ENCODE results near the gene GALNS.

The GALNS gene

GRCh38 chr16:88816736-88817535, 39.8 kb downstream of the GALNS start:
- Mint-ChIP-seq H3K9me3 (no peaks in the 10 kb centered on the region), H3K4me1 (peaks cover 3% of the 10 kb centered on the region), H3K27me3 (no peaks in the 10 kb centered on the region), H3K27ac (no peak overlapping the region), H3K36me3 (peaks cover 3% of the 10 kb centered on the region), H3K4me3 (no peak overlapping the region)
- no peak for ATAC-seq

- Mint-ChIP-seq H3K27ac (no peak overlapping the region), H3K9me3 (no peaks in the 10 kb centered on the region), H3K27me3 (no peaks in the 10 kb centered on the region), H3K36me3 (no peaks in the 10 kb centered on the region), H3K4me1 (peaks cover 9% of the 10 kb centered on the region), H3K4me3 (no peak overlapping the region)
- peak; percentile 29 for ATAC-seq
These were observed 40.7 kb downstream of the GALNS start for GRCh38 chr16:88815901-88816589.

GRCh38 chr16:88815227-88815626, 41.5 kb downstream of the GALNS start:
- Mint-ChIP-seq H3K27ac (no peak overlapping the region), H3K27me3 (no peaks in the 10 kb centered on the region), H3K9me3 (no peaks in the 10 kb centered on the region), H3K36me3 (no peaks in the 10 kb centered on the region), H3K4me1 (peaks cover 17% of the 10 kb centered on the region), H3K4me3 (no peak overlapping the region)
- ATAC-seq, result no peak

GRCh38 chr16:88814144-88814502, 42.6 kb downstream of the GALNS start:
- Mint-ChIP-seq H3K4me3 (no peak overlapping the region), H3K4me1 (peaks cover 28% of the 10 kb centered on the region), H3K9me3 (no peaks in the 10 kb centered on the region), H3K27ac (no peak overlapping the region), H3K36me3 (peaks cover 5% of the 10 kb centered on the region), H3K27me3 (no peaks in the 10 kb centered on the region)
- ATAC-seq, result no peak

GRCh38 chr16:88813269-88814143, 43.2 kb downstream of the GALNS start:
- Mint-ChIP-seq H3K4me3 (no peak overlapping the region), H3K36me3 (peaks cover 9% of the 10 kb centered on the region), H3K27ac (no peak overlapping the region), H3K4me1 (peaks cover 30% of the 10 kb centered on the region), H3K27me3 (no peaks in the 10 kb centered on the region), H3K9me3 (no peaks in the 10 kb centered on the region)
- ATAC-seq, result no peak

GRCh38 chr16:88812513-88813268, 44.1 kb downstream of the GALNS start:
- Mint-ChIP-seq H3K9me3 (no peaks in the 10 kb centered on the region), H3K4me1 (peaks cover 32% of the 10 kb centered on the region), H3K27ac (peak overlapping the region; percentile 95), H3K27me3 (no peaks in the 10 kb centered on the region), H3K4me3 (peak overlapping the region; percentile 95), H3K36me3 (peaks cover 9% of the 10 kb centered on the region)
- ATAC-seq, result no peak

GRCh38 chr16:88811769-88812512, 44.8 kb downstream of the GALNS start, which contains the start of gene APRT:
TSS of gene APRT (minus strand) at chr16:88811928. CDS start at chr16:88811899, 29 bp downstream.
- H3K4me3 Mint-ChIP-seq, result peak within 1 kb of the TSS; percentile 95
- H3K9me3 Mint-ChIP-seq, result no peaks in the 10 kb centered on the region
- H3K4me1 Mint-ChIP-seq, result peaks cover 38% of the 10 kb centered on the region
- H3K27me3 Mint-ChIP-seq, result no peaks in the 10 kb centered on the region
- peak; percentile 90 for ATAC-seq
- H3K36me3 Mint-ChIP-seq, result peaks cover 9% of the 10 kb centered on the region
- H3K27ac Mint-ChIP-seq, result peak within 1 kb of the TSS; percentile 95

- no peaks in the 10 kb centered on the region for H3K27me3 Mint-ChIP-seq
- peak overlapping the region; percentile 95 for H3K27ac Mint-ChIP-seq
- no peaks in the 10 kb centered on the region for H3K9me3 Mint-ChIP-seq
- peak overlapping the region; percentile 95 for H3K4me3 Mint-ChIP-seq
- H3K4me1 Mint-ChIP-seq, result peaks cover 38% of the 10 kb centered on the region
- peak; percentile 77 for ATAC-seq
- H3K36me3 Mint-ChIP-seq, result peaks cover 9% of the 10 kb centered on the region
These were observed 45.6 kb downstream of the GALNS start for GRCh38 chr16:88810912-88811768.

- peaks cover 38% of the 10 kb centered on the region for H3K4me1 Mint-ChIP-seq
- no peak for ATAC-seq
- peak overlapping the region; percentile 95 for H3K27ac Mint-ChIP-seq
- peaks cover 9% of the 10 kb centered on the region for H3K36me3 Mint-ChIP-seq
- H3K4me3 Mint-ChIP-seq, result peak overlapping the region; percentile 95
- no peaks in the 10 kb centered on the region for H3K27me3 Mint-ChIP-seq
- H3K9me3 Mint-ChIP-seq, result no peaks in the 10 kb centered on the region
These were observed 46.4 kb downstream of the GALNS start for GRCh38 chr16:88810166-88810911.

GRCh38 chr16:88809676-88810165, 47.0 kb downstream of the GALNS start:
- ATAC-seq, result no peak
- Mint-ChIP-seq H3K9me3 (no peaks in the 10 kb centered on the region), H3K36me3 (peaks cover 9% of the 10 kb centered on the region), H3K27me3 (no peaks in the 10 kb centered on the region), H3K27ac (peak overlapping the region; percentile 95), H3K4me3 (peak overlapping the region; percentile 95), H3K4me1 (peaks cover 38% of the 10 kb centered on the region)

GRCh38 chr16:88809068-88809675, 47.6 kb downstream of the GALNS start:
- peaks cover 9% of the 10 kb centered on the region for H3K36me3 Mint-ChIP-seq
- H3K4me3 Mint-ChIP-seq, result no peak overlapping the region
- ATAC-seq, result no peak
- no peaks in the 10 kb centered on the region for H3K9me3 Mint-ChIP-seq
- no peak overlapping the region for H3K27ac Mint-ChIP-seq
- no peaks in the 10 kb centered on the region for H3K27me3 Mint-ChIP-seq
- peaks cover 38% of the 10 kb centered on the region for H3K4me1 Mint-ChIP-seq

- no peak overlapping the region for H3K4me3 Mint-ChIP-seq
- peaks cover 40% of the 10 kb centered on the region for H3K4me1 Mint-ChIP-seq
- ATAC-seq, result no peak
- H3K27me3 Mint-ChIP-seq, result no peaks in the 10 kb centered on the region
- no peaks in the 10 kb centered on the region for H3K9me3 Mint-ChIP-seq
- peak overlapping the region; percentile 40 for H3K27ac Mint-ChIP-seq
- H3K36me3 Mint-ChIP-seq, result peaks cover 9% of the 10 kb centered on the region
These were observed 48.9 kb downstream of the GALNS start for GRCh38 chr16:88807626-88808453.

All from stimulated activated memory B cell treated with anti-CD40 and anti-IgM and Interleukin-4, amounts not matched to agents 10 μg/mL and 1 μg/mL and 100 μg/mL, for 72 hours (primary cell).